GM06990 (cell line): ENCODE results near the gene CCDC200.

Experiments used
- DNase-seq: peaks from one replicate; pipeline ENCODE4 v3.0.0-alpha.2; 2011; ENCODE audit not compliant: insufficient read length; ENCODE audit errors: extremely low read depth
- H3K27me3 ChIP-seq: replicated peaks from 2 replicates; pipeline ENCODE4 v1.6.0; 2011; ENCODE audit warnings: low read length; ENCODE audit not compliant: control insufficient read depth, insufficient read depth
- H3K36me3 ChIP-seq: 2 replicates; pipeline ENCODE4 v1.5.1; 2011; ENCODE audit warnings: low read length; ENCODE audit not compliant: control insufficient read depth, insufficient read depth
- H3K4me3 ChIP-seq: replicated peaks from 2 replicates; pipeline ENCODE4 v1.5.1; 2011; ENCODE audit warnings: low read depth, mild to moderate bottlenecking, control low read depth, low read length
- CTCF ChIP-seq: IDR thresholded peaks from 2 replicates; pipeline ENCODE4 v1.5.1; 2011; ENCODE audit warnings: low read length, control low read depth, mild to moderate bottlenecking, inconsistent platforms; ENCODE audit not compliant: insufficient read depth, poor library complexity, severe bottlenecking

The CCDC200 gene

GRCh38 chr17:43226393-43226792 lies 2.0 kb downstream of the CCDC200 start:
- no peak for DNase-seq
- TF ChIP-seq CTCF, result no peak
- H3K4me3 ChIP-seq, result no peak overlapping the region
- no peaks in the 10 kb centered on the region for H3K27me3 ChIP-seq
- H3K36me3 ChIP-seq, result peaks cover 10% of the 10 kb centered on the region

GRCh38 chr17:43224146-43224705 lies 4.2 kb downstream of the CCDC200 start:
- no peak for DNase-seq
- no peaks in the 10 kb centered on the region for H3K27me3 ChIP-seq
- H3K36me3 ChIP-seq, result peaks cover 14% of the 10 kb centered on the region
- TF ChIP-seq CTCF, result no peak
- no peak overlapping the region for H3K4me3 ChIP-seq

GRCh38 chr17:43220511-43221125 lies 7.8 kb downstream of the CCDC200 start:
- Histone ChIP-seq H3K36me3 (peaks cover 29% of the 10 kb centered on the region), H3K4me3 (no peak overlapping the region), H3K27me3 (no peaks in the 10 kb centered on the region)
- no peak for TF ChIP-seq CTCF
- no peak for DNase-seq

- TF ChIP-seq CTCF, result no peak
- Histone ChIP-seq H3K27me3 (no peaks in the 10 kb centered on the region), H3K36me3 (peaks cover 29% of the 10 kb centered on the region), H3K4me3 (no peak overlapping the region)
- no peak for DNase-seq
Observed at GRCh38 chr17:43219746-43220380, 8.6 kb downstream of the CCDC200 start.

GRCh38 chr17:43219001-43219400 lies 9.4 kb downstream of the CCDC200 start:
- TF ChIP-seq CTCF, result no peak
- no peak for DNase-seq
- H3K36me3 ChIP-seq, result peaks cover 30% of the 10 kb centered on the region
- no peak overlapping the region for H3K4me3 ChIP-seq
- H3K27me3 ChIP-seq, result no peaks in the 10 kb centered on the region

GRCh38 chr17:43217614-43218087 lies 10.8 kb downstream of the CCDC200 start:
- no peak overlapping the region for H3K4me3 ChIP-seq
- DNase-seq, result no peak
- peaks cover 28% of the 10 kb centered on the region for H3K36me3 ChIP-seq
- no peak for TF ChIP-seq CTCF
- H3K27me3 ChIP-seq, result no peaks in the 10 kb centered on the region
